Neural cell (in vitro differentiated cells): ENCODE data around the gene PC. TPM values are rescaled to one million over a fixed set of nuclear protein-coding genes. Genes with fewer than 3 reads are reported as not detected.

ENCODE experiments used
- H2AFZ ChIP-seq: fragments of 200-600, 300-800 bp; sonication (generic), shearing (Covaris generic); 2 replicates; pipeline ENCODE4 v1.6.0; 2014; ENCODE audit warnings: low read depth, mild to moderate bottlenecking, antibody characterized with exemption, low read length, moderate library complexity
- H3F3A ChIP-seq: fragments of 200-600 bp; shearing (Covaris generic); 2 replicates; pipeline ENCODE4 v1.6.1; 2016; ENCODE audit warnings: mild to moderate bottlenecking, moderate library complexity, mixed read lengths, antibody characterized with exemption, low read length; ENCODE audit not compliant: insufficient read depth, poor library complexity, severe bottlenecking
- H3K27ac ChIP-seq: fragments of 200-600, 300-800 bp; sonication (generic), shearing (Covaris generic); 2 replicates; pipeline ENCODE4 v1.5.1; 2014; ENCODE audit warnings: mild to moderate bottlenecking, low read length, moderate library complexity
- H3K27me3 ChIP-seq: fragments of 300-800, 200-600 bp; sonication (generic), shearing (Covaris generic); 2 replicates; pipeline ENCODE4 v1.6.0; 2014; ENCODE audit warnings: mild to moderate bottlenecking, low read depth, low read length, moderate library complexity; ENCODE audit not compliant: insufficient read depth
- H3K36me3 ChIP-seq: fragments of 300-800, 200-600 bp; sonication (generic), shearing (Covaris generic); 2 replicates; pipeline ENCODE4 v1.5.1; 2014; ENCODE audit warnings: mild to moderate bottlenecking, antibody characterized with exemption, low read length, moderate library complexity; ENCODE audit not compliant: insufficient read depth
- H3K4me2 ChIP-seq: fragments of 300-800, 200-600 bp; sonication (generic), shearing (Covaris generic); 2 replicates; pipeline ENCODE4 v1.6.0; 2014; ENCODE audit warnings: mild to moderate bottlenecking, low read length
- H3K4me3 ChIP-seq: fragments of 300-800, 200-600 bp; sonication (generic), shearing (Covaris generic); 2 replicates; pipeline ENCODE4 v1.5.1; 2014; ENCODE audit warnings: mild to moderate bottlenecking, low read length, moderate library complexity
- H3K79me2 ChIP-seq: fragments of 200-600 bp; shearing (Covaris generic); replicated peaks from 2 replicates; pipeline ENCODE4 v1.6.0; 2014; ENCODE audit warnings: mild to moderate bottlenecking, low read length, moderate library complexity; ENCODE audit not compliant: insufficient read depth
- H3K9ac ChIP-seq: fragments of 300-800, 200-600 bp; sonication (generic), shearing (Covaris generic); 2 replicates; pipeline ENCODE4 v1.6.1; 2016; ENCODE audit warnings: mild to moderate bottlenecking, low read length, mixed read lengths
- H3K9me2 ChIP-seq: fragments of 200-600 bp; shearing (Covaris generic); 2 replicates; pipeline ENCODE4 v1.6.1; 2016; ENCODE audit warnings: mild to moderate bottlenecking, low read length, mixed read lengths; ENCODE audit not compliant: insufficient read depth
- H3K9me3 ChIP-seq: fragments of 200-600, 300-800 bp; sonication (generic), shearing (Covaris generic); 2 replicates; pipeline ENCODE4 v1.6.1; 2016; ENCODE audit warnings: mild to moderate bottlenecking, mixed run types, low read length, moderate library complexity, mixed read lengths
- H4K20me1 ChIP-seq: fragments of 200-600 bp; shearing (Covaris generic); 2 replicates; pipeline ENCODE4 v1.6.1; 2016; ENCODE audit warnings: mild to moderate bottlenecking, mixed run types; ENCODE audit not compliant: insufficient read depth
- EP300 ChIP-seq: fragments of 450-650 bp; conservative IDR thresholded peaks from 2 replicates; pipeline ENCODE4 v1.6.1; 2014; ENCODE audit warnings: antibody characterized with exemption, mild to moderate bottlenecking, moderate library complexity; ENCODE audit not compliant: poor library complexity, severe bottlenecking
- EZH2 ChIP-seq: fragments of 200-600, 300-800 bp; shearing (Covaris generic), sonication (generic); IDR thresholded peaks from 2 replicates; pipeline ENCODE4 v1.6.1; 2014; ENCODE audit warnings: antibody characterized with exemption, low read length, borderline replicate concordance, mild to moderate bottlenecking; ENCODE audit not compliant: insufficient read depth, poor library complexity, severe bottlenecking
- MXI1 ChIP-seq: fragments of 450-650 bp; conservative IDR thresholded peaks from 2 replicates; pipeline ENCODE4 v1.6.1; 2014; ENCODE audit warnings: antibody characterized with exemption, mild to moderate bottlenecking; ENCODE audit not compliant: poor library complexity, severe bottlenecking
- POLR2AphosphoS5 ChIP-seq: IDR thresholded peaks from 2 replicates; pipeline ENCODE4 v1.6.1; 2012
- RAD21 ChIP-seq: fragments of 450-650 bp; conservative IDR thresholded peaks from 2 replicates; pipeline ENCODE4 v1.6.1; 2014; ENCODE audit warnings: antibody characterized with exemption, mild to moderate bottlenecking, moderate library complexity
- SMC3 ChIP-seq: fragments of 450-650 bp; conservative IDR thresholded peaks from 2 replicates; pipeline ENCODE4 v1.6.1; 2014; ENCODE audit warnings: antibody characterized with exemption, mild to moderate bottlenecking, moderate library complexity; ENCODE audit not compliant: poor library complexity
- TAF1 ChIP-seq: IDR thresholded peaks from 2 replicates; pipeline ENCODE4 v1.6.1; 2012; ENCODE audit warnings: low read depth
- polyA plus RNA-seq: library from polyadenylated mRNA; depleted of rRNA; stranded (reverse); fragments of >200 nt; gene quantifications from 2 replicates; pipeline ENCODE4 v1.2.3, GENCODE V29; 2014
- TF ChIP-seq, protein P1 (sequence below): IDR thresholded peaks from 2 replicates; pipeline ENCODE4 v1.6.1; 2012; ENCODE audit warnings: borderline replicate concordance
- TF ChIP-seq, protein P2 (sequence below): fragments of 450-650 bp; IDR thresholded peaks from 2 replicates; pipeline ENCODE4 v1.5.1; 2014; ENCODE audit warnings: antibody characterized with exemption, mild to moderate bottlenecking, moderate library complexity; ENCODE audit not compliant: poor library complexity, severe bottlenecking

PC gene
- polyA plus RNA-seq, 1 donor from 2014 or later: 8.9 TPM

DNA sequence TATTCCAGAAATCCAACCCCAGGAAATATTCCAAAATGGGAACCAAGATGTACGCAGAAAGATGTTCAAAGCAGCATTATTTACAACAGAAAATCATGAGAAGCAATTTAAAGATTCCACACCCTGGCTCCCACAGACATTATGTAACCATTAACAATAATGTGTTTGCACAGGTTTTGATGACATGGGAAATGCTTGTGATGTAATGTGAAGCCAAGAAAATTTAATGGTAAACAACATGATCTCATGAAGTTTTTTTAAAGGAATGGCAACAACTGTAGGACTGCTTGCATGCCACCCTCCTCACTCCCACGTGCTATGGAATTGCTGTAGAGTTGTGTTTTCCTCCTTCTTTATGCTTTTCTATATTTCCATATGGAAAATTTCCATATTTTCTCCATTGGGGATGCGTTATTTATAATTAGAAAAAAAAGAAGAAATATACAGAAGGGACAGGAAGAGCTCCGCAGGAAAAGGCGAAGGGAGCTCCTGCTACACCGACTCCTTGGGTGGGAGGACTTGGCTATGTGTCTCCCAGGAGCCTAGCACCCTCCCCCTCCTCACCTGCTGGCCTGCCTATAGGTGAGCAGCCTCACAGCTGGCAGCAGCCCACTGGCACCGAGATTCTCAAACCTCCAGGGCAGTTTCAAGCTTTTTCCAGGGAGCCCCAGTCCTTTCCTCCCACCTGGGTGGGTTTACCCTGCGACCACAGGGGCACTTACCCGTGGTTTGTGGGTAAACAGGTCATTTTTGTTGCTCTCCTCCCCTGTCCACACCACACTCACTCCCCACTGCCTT, 80.4 kb downstream of the PC start:
- Histone ChIP-seq H3K36me3 (no peaks in the 10 kb centered on the region), H3K9me3 (no peaks in the 10 kb centered on the region), H2AFZ (no peak overlapping the region), H3K4me2 (no peak overlapping the region), H3K9me2 (no peaks in the 10 kb centered on the region), H4K20me1 (no peaks in the 10 kb centered on the region), H3F3A (no peaks in the 10 kb centered on the region), H3K27ac (no peak overlapping the region), H3K27me3 (no peaks in the 10 kb centered on the region), H3K9ac (no peak overlapping the region), H3K4me3 (no peak overlapping the region), H3K79me2 (no peaks in the 10 kb centered on the region)
- TF ChIP-seq EP300 (no peak), RAD21 (no peak), TAF1 (no peak)
- TF ChIP-seq, protein P1, sequence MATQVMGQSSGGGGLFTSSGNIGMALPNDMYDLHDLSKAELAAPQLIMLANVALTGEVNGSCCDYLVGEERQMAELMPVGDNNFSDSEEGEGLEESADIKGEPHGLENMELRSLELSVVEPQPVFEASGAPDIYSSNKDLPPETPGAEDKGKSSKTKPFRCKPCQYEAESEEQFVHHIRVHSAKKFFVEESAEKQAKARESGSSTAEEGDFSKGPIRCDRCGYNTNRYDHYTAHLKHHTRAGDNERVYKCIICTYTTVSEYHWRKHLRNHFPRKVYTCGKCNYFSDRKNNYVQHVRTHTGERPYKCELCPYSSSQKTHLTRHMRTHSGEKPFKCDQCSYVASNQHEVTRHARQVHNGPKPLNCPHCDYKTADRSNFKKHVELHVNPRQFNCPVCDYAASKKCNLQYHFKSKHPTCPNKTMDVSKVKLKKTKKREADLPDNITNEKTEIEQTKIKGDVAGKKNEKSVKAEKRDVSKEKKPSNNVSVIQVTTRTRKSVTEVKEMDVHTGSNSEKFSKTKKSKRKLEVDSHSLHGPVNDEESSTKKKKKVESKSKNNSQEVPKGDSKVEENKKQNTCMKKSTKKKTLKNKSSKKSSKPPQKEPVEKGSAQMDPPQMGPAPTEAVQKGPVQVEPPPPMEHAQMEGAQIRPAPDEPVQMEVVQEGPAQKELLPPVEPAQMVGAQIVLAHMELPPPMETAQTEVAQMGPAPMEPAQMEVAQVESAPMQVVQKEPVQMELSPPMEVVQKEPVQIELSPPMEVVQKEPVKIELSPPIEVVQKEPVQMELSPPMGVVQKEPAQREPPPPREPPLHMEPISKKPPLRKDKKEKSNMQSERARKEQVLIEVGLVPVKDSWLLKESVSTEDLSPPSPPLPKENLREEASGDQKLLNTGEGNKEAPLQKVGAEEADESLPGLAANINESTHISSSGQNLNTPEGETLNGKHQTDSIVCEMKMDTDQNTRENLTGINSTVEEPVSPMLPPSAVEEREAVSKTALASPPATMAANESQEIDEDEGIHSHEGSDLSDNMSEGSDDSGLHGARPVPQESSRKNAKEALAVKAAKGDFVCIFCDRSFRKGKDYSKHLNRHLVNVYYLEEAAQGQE: no peak

DNA sequence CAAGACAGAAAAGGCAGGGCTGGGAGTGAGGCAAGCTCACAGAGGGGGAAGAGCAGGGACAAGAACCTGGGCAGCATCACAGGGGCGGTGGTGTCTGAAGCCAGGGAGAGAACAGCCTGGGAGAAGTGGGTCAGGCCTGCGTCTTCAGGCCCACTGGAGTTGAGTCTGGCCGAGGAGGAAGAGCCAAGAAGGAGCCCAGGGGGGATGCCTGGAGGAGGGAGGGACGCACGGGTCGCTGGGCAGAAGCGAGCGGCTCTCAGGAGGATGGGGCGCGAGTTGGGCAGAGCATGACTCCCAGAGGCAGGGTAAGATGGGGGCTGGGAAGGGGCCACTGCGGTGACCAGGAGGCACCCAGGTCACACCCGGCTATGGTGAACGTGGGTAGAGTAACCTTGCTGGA, 82.8 kb downstream of the PC start:
- TF ChIP-seq POLR2AphosphoS5: no peak
- TF ChIP-seq TAF1: no peak
- no peak for TF ChIP-seq MXI1
- no peak for TF ChIP-seq RAD21
- no peak for TF ChIP-seq EZH2
- TF ChIP-seq SMC3: no peak
- TF ChIP-seq, protein P2, sequence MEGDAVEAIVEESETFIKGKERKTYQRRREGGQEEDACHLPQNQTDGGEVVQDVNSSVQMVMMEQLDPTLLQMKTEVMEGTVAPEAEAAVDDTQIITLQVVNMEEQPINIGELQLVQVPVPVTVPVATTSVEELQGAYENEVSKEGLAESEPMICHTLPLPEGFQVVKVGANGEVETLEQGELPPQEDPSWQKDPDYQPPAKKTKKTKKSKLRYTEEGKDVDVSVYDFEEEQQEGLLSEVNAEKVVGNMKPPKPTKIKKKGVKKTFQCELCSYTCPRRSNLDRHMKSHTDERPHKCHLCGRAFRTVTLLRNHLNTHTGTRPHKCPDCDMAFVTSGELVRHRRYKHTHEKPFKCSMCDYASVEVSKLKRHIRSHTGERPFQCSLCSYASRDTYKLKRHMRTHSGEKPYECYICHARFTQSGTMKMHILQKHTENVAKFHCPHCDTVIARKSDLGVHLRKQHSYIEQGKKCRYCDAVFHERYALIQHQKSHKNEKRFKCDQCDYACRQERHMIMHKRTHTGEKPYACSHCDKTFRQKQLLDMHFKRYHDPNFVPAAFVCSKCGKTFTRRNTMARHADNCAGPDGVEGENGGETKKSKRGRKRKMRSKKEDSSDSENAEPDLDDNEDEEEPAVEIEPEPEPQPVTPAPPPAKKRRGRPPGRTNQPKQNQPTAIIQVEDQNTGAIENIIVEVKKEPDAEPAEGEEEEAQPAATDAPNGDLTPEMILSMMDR: no peak
- TF ChIP-seq, protein P1: no peak
- TF ChIP-seq EP300: no peak
- H3K4me3 ChIP-seq: no peak overlapping the region
- no peaks in the 10 kb centered on the region for H3K9me2 ChIP-seq
- no peaks in the 10 kb centered on the region for H3K36me3 ChIP-seq
- H3F3A ChIP-seq: no peaks in the 10 kb centered on the region
- no peak overlapping the region for H3K9ac ChIP-seq
- H3K79me2 ChIP-seq: no peaks in the 10 kb centered on the region
- H3K9me3 ChIP-seq: no peaks in the 10 kb centered on the region
- no peak overlapping the region for H2AFZ ChIP-seq
- no peaks in the 10 kb centered on the region for H4K20me1 ChIP-seq
- no peak overlapping the region for H3K27ac ChIP-seq
- no peak overlapping the region for H3K4me2 ChIP-seq
- H3K27me3 ChIP-seq: no peaks in the 10 kb centered on the region
